H1 (cell line): ENCODE measurements around the gene KCNC3. TPM values are rescaled to one million over a fixed set of nuclear protein-coding genes. Genes with fewer than 3 reads are reported as not detected.

Source experiments
- CHD7 ChIP-seq: fragments of 300-600 bp; sonication (generic); IDR thresholded peaks from 2 replicates; pipeline ENCODE4 v1.7.1; 2012; ENCODE audit warnings: low read length, moderate library complexity, mild to moderate bottlenecking, inconsistent platforms; ENCODE audit not compliant: insufficient replicate concordance
- HDAC6 ChIP-seq: IDR thresholded peaks from one replicate; pipeline ENCODE4 v1.7.1; 2012; ENCODE audit warnings: low read depth, mild to moderate bottlenecking, inconsistent platforms, low read length, moderate library complexity
- RBBP5 ChIP-seq: IDR thresholded peaks from 2 replicates; pipeline ENCODE4 v1.7.1; 2012; ENCODE audit warnings: low read depth, mild to moderate bottlenecking, inconsistent platforms, low read length, moderate library complexity, borderline replicate concordance
- polyA plus RNA-seq, 7 experiments: library from polyadenylated mRNA; depleted of rRNA in 3 of 7; stranded (reverse) in 5 of 7; unstranded in 2 of 7; fragments of >200 nt in 5 of 7; fragments of 200-250 nt in 2 of 7; gene quantifications; 1 replicate in 5 of 7; 2 replicates in 1 of 7; 4 replicates in 1 of 7; pipeline versions ENCODE4 v1.2.1 to v1.2.3, GENCODE V29; 2011 to 2013; ENCODE audit warnings: missing spikeins in 2 of 7, mixed read lengths in 2 of 7
- total RNA-seq: library from RNA; stranded (reverse); fragmentation: NEBNext Ultra II Directional; extraction: Animal tissue kit (Norgen Biotek cat#: 25700); gene quantifications from 2 replicates; pipeline ENCODE4 v1.2.1, GENCODE V29; 2021
- TF ChIP-seq, protein P1 (sequence below): IDR thresholded peaks from 2 replicates; pipeline ENCODE4 v1.6.1; 2012; ENCODE audit warnings: inconsistent platforms

KCNC3 gene
- total and polyA plus RNA-seq, 2 of the 8 experiments (the other 6 are each of a cell fraction or from before 2014, with no cell fraction given), result 3.9 to 7.2 TPM

DNA sequence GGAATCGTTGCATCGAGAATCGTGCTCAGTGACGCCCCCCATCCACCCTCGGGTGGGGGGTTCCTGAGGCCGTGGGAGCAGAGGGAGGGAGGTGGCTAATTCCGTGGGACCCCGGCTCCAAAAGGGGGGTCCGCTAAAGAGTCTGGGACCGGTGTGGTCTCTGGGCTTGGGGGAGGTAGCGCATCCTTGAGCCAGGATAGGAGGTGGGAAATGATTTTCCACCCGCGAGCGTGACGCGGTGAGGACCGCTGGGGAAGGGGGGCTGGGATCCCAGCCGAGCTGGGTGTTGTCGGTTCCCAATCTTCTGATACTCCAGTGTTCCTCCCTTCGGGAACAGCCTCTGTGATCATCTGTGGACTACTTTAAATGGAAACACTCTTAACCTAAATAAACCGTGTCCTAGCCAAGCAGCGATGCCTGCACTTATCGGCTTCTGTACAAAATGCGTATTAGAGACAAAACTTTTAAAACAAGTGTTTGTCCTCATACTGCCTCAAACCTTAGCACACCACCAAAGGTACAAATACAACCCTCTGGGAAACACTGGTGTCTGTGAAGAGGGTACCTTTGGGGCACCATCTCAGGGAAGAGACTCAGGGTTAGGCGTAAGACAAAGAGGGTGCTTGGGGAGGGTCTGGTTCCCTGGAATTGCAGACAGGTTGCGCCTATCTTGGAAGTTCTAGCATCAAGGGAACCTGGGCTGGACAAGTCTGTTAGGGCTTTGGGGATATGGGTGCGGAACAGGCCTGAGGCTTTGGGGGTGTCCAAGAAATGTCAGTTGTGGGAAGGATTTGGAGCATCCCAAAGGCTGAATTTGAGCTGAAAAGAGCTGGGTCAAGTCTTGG is 16.0 kb downstream of the KCNC3 start (continued):
- no peak for TF ChIP-seq CHD7
- TF ChIP-seq, protein P1, sequence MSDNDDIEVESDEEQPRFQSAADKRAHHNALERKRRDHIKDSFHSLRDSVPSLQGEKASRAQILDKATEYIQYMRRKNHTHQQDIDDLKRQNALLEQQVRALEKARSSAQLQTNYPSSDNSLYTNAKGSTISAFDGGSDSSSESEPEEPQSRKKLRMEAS, result no peak
- TF ChIP-seq RBBP5, result no peak
- no peak for TF ChIP-seq HDAC6
